GM19452 (cell line): ENCODE measurements around the gene THSD7A.

Experiments used
- ATAC-seq: cut with Tn5 transposase; IDR thresholded peaks from one replicate; pipeline ENCODE4 v1.9.1; 2021; ENCODE audit not compliant: unreplicated experiment

The THSD7A gene

DNA sequence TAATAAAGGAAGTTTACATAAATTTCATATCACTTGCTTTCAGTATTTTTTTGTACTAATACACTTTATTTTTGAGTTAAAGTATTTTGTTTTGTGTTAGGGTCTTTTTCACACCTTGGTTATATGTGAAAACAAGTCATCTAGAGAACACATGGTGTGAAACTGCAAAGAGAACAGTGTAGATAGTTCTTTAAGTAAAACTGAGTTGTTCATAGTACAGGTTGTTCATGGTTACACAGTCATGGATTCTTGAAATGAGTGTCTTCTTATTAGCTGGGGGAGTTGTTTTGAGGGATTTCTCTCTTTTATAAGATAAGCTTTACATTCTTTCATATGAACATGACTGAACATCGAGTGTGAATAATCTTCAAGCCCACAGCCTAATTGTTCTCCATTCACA, 244.2 kb downstream of the THSD7A start:
- ATAC-seq: no peak

GRCh38 chr7:11587048-11587447, 244.9 kb downstream of the THSD7A start:
- ATAC-seq: no peak

GRCh38 chr7:11584406-11585031, 247.5 kb downstream of the THSD7A start:
- ATAC-seq: no peak

- no peak for ATAC-seq
These were observed 252.9 kb downstream of the THSD7A start for GRCh38 chr7:11579141-11579540.

- ATAC-seq: no peak
These were observed 255.7 kb downstream of the THSD7A start for GRCh38 chr7:11576310-11576709.

DNA sequence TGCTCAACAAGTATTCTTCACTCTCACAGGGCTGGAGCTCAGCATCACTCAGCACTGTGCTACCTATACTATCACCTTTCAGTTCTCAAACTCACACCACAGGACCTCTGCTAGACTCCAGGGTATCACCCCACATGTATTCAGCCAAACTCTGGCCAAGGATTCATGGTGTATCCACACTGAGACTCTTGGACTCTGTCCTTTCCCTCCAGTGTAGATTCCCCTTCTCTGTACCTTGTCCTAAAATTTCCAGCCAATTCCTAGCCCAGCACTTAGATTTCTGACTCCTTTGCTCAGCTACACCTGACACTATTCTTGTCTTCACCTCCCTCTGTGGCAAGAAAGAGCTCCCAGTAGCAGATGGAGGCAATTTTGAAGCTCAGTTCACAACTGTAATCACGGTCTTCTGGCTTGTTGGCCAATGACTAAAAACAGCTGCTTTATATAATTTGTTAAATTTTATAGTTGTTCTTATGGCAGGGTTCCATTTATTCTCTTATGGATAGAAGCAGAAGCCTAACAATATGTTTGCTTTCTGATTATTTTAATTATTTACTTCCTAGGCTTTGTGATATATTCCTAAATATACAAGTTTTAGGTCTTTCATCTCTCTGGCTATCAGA, 258.8 kb downstream of the THSD7A start:
- ATAC-seq: no peak

GRCh38 chr7:11570922-11571550, 261.0 kb downstream of the THSD7A start:
- no peak for ATAC-seq

- no peak for ATAC-seq
These were observed 261.8 kb downstream of the THSD7A start for GRCh38 chr7:11570205-11570604.

DNA sequence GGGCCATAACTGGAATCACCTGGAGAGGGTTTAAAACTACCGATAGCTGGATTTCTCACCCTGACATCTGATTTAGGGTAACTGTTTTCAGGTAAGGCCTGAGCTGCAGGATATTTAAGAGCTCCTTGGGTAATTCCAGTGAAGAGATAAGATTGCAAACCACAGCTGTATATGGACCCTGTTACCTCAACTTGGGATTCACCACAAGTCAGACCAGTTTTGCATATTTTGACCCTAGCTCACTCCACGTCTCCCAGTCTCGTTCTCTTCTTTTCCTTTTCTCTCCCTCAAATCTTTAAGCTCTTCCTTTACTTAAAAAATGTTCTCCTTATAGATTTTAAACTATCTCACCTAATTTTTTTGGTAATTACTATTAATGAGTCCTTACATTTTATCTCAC, 264.4 kb downstream of the THSD7A start:
- ATAC-seq: no peak

GRCh38 chr7:11557627-11558026, 274.4 kb downstream of the THSD7A start:
- ATAC-seq: no peak

- ATAC-seq: no peak
These were observed 279.2 kb downstream of the THSD7A start for GRCh38 chr7:11552676-11553296.

- ATAC-seq: no peak
These were observed 280.5 kb downstream of the THSD7A start for GRCh38 chr7:11551470-11551869.

DNA sequence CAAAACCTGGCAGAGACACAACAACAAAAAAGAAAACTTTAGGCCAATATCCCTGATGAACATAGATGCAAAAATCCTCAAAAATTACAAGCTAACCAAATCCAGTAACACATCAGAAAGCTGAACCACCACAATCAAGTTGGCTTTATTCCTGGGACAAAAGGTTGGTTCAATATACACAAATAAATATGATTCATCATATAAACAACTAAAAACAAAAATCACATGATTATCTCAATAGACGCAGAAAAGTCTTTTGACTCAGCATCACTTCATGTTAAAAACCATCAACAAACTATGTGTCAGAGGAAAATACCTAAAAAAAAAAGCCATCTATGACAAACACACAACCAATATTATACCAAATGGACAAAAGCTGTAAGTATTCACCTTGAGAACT, 283.5 kb downstream of the THSD7A start:
- ATAC-seq: no peak

DNA sequence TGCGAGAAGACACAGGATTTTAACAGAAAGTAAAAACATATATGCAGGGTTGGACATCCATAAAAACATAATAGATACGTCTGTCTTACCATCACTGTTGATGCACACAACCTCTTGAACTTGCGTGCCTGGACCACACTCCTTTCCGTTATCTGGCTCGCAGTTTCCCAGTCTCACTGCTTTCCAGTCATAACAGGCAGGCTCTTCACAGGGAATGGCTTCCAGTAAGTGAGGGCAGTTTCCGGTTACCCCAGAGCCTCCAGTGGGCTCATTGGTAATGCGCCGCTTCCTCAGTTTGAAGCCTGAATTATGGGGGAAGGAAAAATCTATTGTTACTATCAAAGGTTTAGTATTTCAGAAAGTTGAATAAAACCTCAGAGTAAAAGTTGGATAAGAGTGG, 290.7 kb downstream of the THSD7A start:
- ATAC-seq: no peak

GRCh38 chr7:11540271-11540761, 291.7 kb downstream of the THSD7A start:
- ATAC-seq: no peak

GRCh38 chr7:11539853-11540252, 292.1 kb downstream of the THSD7A start:
- ATAC-seq: no peak

DNA sequence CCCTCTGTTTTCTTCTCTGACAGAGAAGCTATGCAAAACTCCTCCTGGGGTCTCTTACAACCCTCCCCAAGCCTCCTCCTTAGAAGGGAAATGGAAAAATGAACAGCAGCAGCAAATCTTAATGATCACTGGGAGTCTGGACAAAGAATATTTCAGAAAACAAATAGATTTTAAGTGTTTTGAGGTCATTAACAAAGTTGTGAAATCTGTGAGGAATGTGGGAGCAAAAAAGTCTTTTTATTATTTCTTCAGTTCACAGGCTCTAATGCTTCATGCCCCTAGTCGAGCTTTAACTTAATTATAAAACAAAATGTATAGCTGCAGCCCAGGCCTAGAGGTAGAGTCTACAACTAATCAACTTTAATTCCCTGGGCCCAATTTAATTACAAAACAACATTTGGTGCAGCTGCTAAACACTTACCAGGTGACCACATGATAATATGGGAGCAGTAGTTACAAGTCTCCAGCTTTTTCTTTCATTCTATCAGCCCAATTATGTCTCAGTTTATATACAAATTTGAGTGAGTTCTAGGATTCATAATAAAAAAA, 293.2 kb downstream of the THSD7A start:
- ATAC-seq: no peak

GRCh38 chr7:11533229-11533820, 298.7 kb downstream of the THSD7A start:
- no peak for ATAC-seq

- ATAC-seq: no peak
These were observed 302.6 kb downstream of the THSD7A start for GRCh38 chr7:11529382-11529781.

- ATAC-seq: no peak
These were observed 304.3 kb downstream of the THSD7A start for GRCh38 chr7:11527707-11528106.
